H1 (cell line): ENCODE data around the gene ORAI1. TPM values are rescaled to one million over a fixed set of nuclear protein-coding genes. Genes with fewer than 3 reads are reported as not detected.

ENCODE experiments used
- CBX5 ChIP-seq: fragments of 300-800, 300-1000 bp; sonication (generic); IDR thresholded peaks from 2 replicates; pipeline ENCODE4 v1.7.1; 2016; ENCODE audit warnings: antibody characterized with exemption, low read length, low read depth
- CHD7 ChIP-seq: fragments of 300-600 bp; sonication (generic); IDR thresholded peaks from 2 replicates; pipeline ENCODE4 v1.7.1; 2012; ENCODE audit warnings: low read length, moderate library complexity, mild to moderate bottlenecking, inconsistent platforms; ENCODE audit not compliant: insufficient replicate concordance
- CTBP2 ChIP-seq: IDR thresholded peaks from 2 replicates; pipeline ENCODE4 v1.7.0; 2011; ENCODE audit warnings: borderline replicate concordance, mild to moderate bottlenecking, moderate library complexity, mixed read lengths, low read length; ENCODE audit not compliant: insufficient read depth, insufficient read length
- EGR1 ChIP-seq: IDR thresholded peaks from 2 replicates; pipeline ENCODE4 v1.6.1; 2011; ENCODE audit warnings: low read depth, low read length, borderline replicate concordance
- JUND ChIP-seq: IDR thresholded peaks from 2 replicates; pipeline ENCODE4 v1.6.1; 2011; ENCODE audit warnings: mild to moderate bottlenecking, improper control_type of control experiment, low read length
- RBBP5 ChIP-seq: IDR thresholded peaks from 2 replicates; pipeline ENCODE4 v1.7.1; 2012; ENCODE audit warnings: low read depth, mild to moderate bottlenecking, inconsistent platforms, low read length, moderate library complexity, borderline replicate concordance
- SP1 ChIP-seq: IDR thresholded peaks from 2 replicates; pipeline ENCODE4 v1.6.1; 2011; ENCODE audit warnings: low read depth, low read length
- polyA plus RNA-seq, 7 experiments: library from polyadenylated mRNA; depleted of rRNA in 3 of 7; stranded (reverse) in 5 of 7; unstranded in 2 of 7; fragments of >200 nt in 5 of 7; fragments of 200-250 nt in 2 of 7; gene quantifications; 1 replicate in 5 of 7; 2 replicates in 1 of 7; 4 replicates in 1 of 7; pipeline versions ENCODE4 v1.2.1 to v1.2.3, GENCODE V29; 2011 to 2013; ENCODE audit warnings: missing spikeins in 2 of 7, mixed read lengths in 2 of 7
- total RNA-seq: library from RNA; stranded (reverse); fragmentation: NEBNext Ultra II Directional; extraction: Animal tissue kit (Norgen Biotek cat#: 25700); gene quantifications from 2 replicates; pipeline ENCODE4 v1.2.1, GENCODE V29; 2021

The ORAI1 gene
- total and polyA plus RNA-seq, 2 of the 8 experiments (the other 6 are each of a cell fraction or from before 2014, with no cell fraction given) = 29.9 to 71.5 TPM

- TF ChIP-seq CHD7 = no peak
- no peak for TF ChIP-seq EGR1
- no peak for TF ChIP-seq CTBP2
- no peak for TF ChIP-seq JUND
- no peak for TF ChIP-seq CBX5
- no peak for TF ChIP-seq SP1
- no peak for TF ChIP-seq RBBP5
These were observed 62.6 kb downstream of the ORAI1 start (continued) for GRCh38 chr12:121688966-121689365.
